Osteoblast (primary cell): Measurements from ENCODE around the gene DCAF11. TPM values are rescaled to one million over a fixed set of nuclear protein-coding genes. Genes with fewer than 3 reads are reported as not detected.

ENCODE experiments used
- DNase-seq: peaks from one replicate; pipeline ENCODE4 v3.0.0; 2011; ENCODE audit warnings: low spot score, mixed read lengths; ENCODE audit not compliant: insufficient read length; ENCODE audit errors: missing footprints
- H2AFZ ChIP-seq: 2 replicates; pipeline ENCODE4 v1.6.0; 2011; ENCODE audit warnings: mild to moderate bottlenecking, low read length
- H3K27ac ChIP-seq: 2 replicates; pipeline ENCODE4 v1.5.1; 2011; ENCODE audit warnings: mild to moderate bottlenecking, low read depth, low read length, moderate library complexity
- H3K27me3 ChIP-seq: 2 replicates; pipeline ENCODE4 v1.6.0; 2012; ENCODE audit warnings: mild to moderate bottlenecking, control low read depth, inconsistent platforms, low read length, moderate library complexity; ENCODE audit not compliant: insufficient read depth
- H3K36me3 ChIP-seq: 2 replicates; pipeline ENCODE4 v1.5.1; 2011; ENCODE audit warnings: mild to moderate bottlenecking, low read length, control low read depth, moderate library complexity; ENCODE audit not compliant: insufficient read depth
- H3K4me1 ChIP-seq: 2 replicates; pipeline ENCODE4 v1.5.1; 2011; ENCODE audit warnings: mild to moderate bottlenecking, low read length, control low read depth, moderate library complexity; ENCODE audit not compliant: insufficient read depth
- H3K4me2 ChIP-seq: 2 replicates; pipeline ENCODE4 v1.6.0; 2011; ENCODE audit warnings: mild to moderate bottlenecking, low read length; ENCODE audit not compliant: insufficient read depth
- H3K4me3 ChIP-seq: fragments of 200-600 bp; sonication (generic); 3 replicates; pipeline ENCODE4 v1.5.1; 2012; ENCODE audit warnings: mild to moderate bottlenecking, low read length, inconsistent platforms; ENCODE audit not compliant: insufficient read depth
- H3K79me2 ChIP-seq: 2 replicates; pipeline ENCODE4 v1.6.0; 2012; ENCODE audit warnings: mild to moderate bottlenecking, low read length, control low read depth, inconsistent platforms; ENCODE audit not compliant: insufficient read depth
- H3K9me3 ChIP-seq: 2 replicates; pipeline ENCODE4 v1.5.1; 2011; ENCODE audit warnings: low read depth, low read length, control low read depth
- H4K20me1 ChIP-seq: 2 replicates; pipeline ENCODE4 v1.6.0; 2012; ENCODE audit warnings: mild to moderate bottlenecking, low read length, control low read depth; ENCODE audit not compliant: insufficient read depth
- CTCF ChIP-seq: IDR thresholded peaks from 2 replicates; pipeline ENCODE4 v1.5.1; 2011; ENCODE audit warnings: mild to moderate bottlenecking, low read depth, low read length, moderate library complexity; ENCODE audit errors: extremely low read depth
- total RNA-seq: library from RNA; depleted of rRNA; stranded (reverse); fragments of >200 nt; gene quantifications from 2 replicates; pipeline ENCODE4 v1.2.3, GENCODE V29; 2012

Gene DCAF11
- total RNA-seq, 1 donor, result 84.7 TPM

- Histone ChIP-seq H3K27me3 (no peaks in the 10 kb centered on the region), H3K27ac (no peak overlapping the region), H3K4me3 (no peak overlapping the region), H3K9me3 (no peaks in the 10 kb centered on the region), H3K4me2 (no peak overlapping the region), H3K36me3 (peaks cover 17% of the 10 kb centered on the region), H3K79me2 (peaks cover 10% of the 10 kb centered on the region), H4K20me1 (no peaks in the 10 kb centered on the region), H3K4me1 (peaks cover 10% of the 10 kb centered on the region), H2AFZ (no peak overlapping the region)
- peak; percentile 60 for DNase-seq
- no peak for TF ChIP-seq CTCF
Measured at GRCh38 chr14:24098229-24098926, 16.2 kb upstream of the DCAF11 start.

- Histone ChIP-seq H3K4me3 (no peak overlapping the region), H3K9me3 (no peaks in the 10 kb centered on the region), H3K27me3 (no peaks in the 10 kb centered on the region), H3K4me1 (peaks cover 10% of the 10 kb centered on the region), H3K79me2 (peaks cover 10% of the 10 kb centered on the region), H3K27ac (no peak overlapping the region), H3K4me2 (no peak overlapping the region), H3K36me3 (peaks cover 24% of the 10 kb centered on the region), H2AFZ (no peak overlapping the region), H4K20me1 (no peaks in the 10 kb centered on the region)
- no peak for TF ChIP-seq CTCF
- peak; percentile 73 for DNase-seq
Measured at GRCh38 chr14:24098927-24099813, 15.4 kb upstream of the DCAF11 start.

GRCh38 chr14:24100197-24100981, 14.2 kb upstream of the DCAF11 start:
- Histone ChIP-seq H3K79me2 (peaks cover 4% of the 10 kb centered on the region), H3K36me3 (peaks cover 24% of the 10 kb centered on the region), H3K4me3 (no peak overlapping the region), H3K27ac (no peak overlapping the region), H4K20me1 (no peaks in the 10 kb centered on the region), H2AFZ (no peak overlapping the region), H3K4me2 (no peak overlapping the region), H3K4me1 (peaks cover 4% of the 10 kb centered on the region), H3K9me3 (no peaks in the 10 kb centered on the region), H3K27me3 (no peaks in the 10 kb centered on the region)
- TF ChIP-seq CTCF, result no peak
- DNase-seq, result no peak
